ENCODE measurements around the gene HTRA3. TPM values are rescaled to one million over a fixed set of nuclear protein-coding genes. Genes with fewer than 3 reads are reported as not detected.

Gene HTRA3
- total and polyA plus RNA-seq, 7 experiments from 2014 or later: not detected

DNA sequence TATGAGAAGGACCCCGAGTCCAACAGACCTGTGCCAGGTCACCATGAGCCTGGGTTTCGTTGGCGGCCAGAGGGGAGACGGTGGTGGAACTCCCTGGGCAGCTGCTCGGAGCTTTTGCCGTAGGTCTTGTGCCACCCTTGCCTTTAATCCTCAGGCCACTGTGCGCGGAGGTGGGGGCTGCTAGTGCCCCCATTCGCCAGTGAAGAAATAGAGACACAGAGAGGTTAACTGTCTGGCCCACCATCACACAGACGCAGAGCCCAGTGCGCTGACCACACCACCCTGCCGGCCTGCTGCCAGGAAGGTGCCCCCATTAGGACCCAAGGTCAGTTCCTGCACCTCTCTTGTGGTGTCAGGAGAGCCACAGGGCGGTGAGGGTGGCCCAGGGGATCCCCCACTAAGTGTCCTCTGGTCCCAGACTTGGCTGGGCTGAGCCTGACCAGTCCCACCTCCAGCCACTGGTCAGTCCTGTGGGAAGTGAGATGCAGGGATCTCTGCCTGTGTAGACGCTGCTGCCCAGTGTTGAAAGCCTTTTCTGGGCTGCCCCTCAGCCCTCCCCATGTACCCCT is 28.3 kb upstream of the HTRA3 start:
- Histone ChIP-seq H3K27me3 (ENCODE audit: control insufficient read depth in 2 of 2, insufficient read depth in 2 of 2, low read length in 2 of 2) (no peaks in the 10 kb centered on the region), H3K27ac (ENCODE audit: low read depth, low read length) (no peak overlapping the region), H3K9me3 (ENCODE audit: control insufficient read depth in 2 of 3, low read length in 3 of 3) (no peaks in the 10 kb centered on the region), H3K4me1 (ENCODE audit: control insufficient read depth in 2 of 2, insufficient read depth in 2 of 2, low read length in 2 of 2) (peaks cover 0 to 4% of the 10 kb centered on the region in 2 donors), H3K36me3 (ENCODE audit: control insufficient read depth in 2 of 3, insufficient read depth in 3 of 3, low read length in 3 of 3) (peaks cover 0 to 53% (median 0%) of the 10 kb centered on the region in 3 experiments), H3K4me3 (ENCODE audit: low read length) (no peak overlapping the region)
- DNase-seq (no peak), ATAC-seq (no peak)
- H3K4me3 Mint-ChIP-seq: no peak overlapping the region
- POLR2A ChIA-PET: interaction anchor here (1.3 kb wide), 1 partner anchor 82 kb away, joined by 3 read pairs; no protein-coding TSS in a partner anchor
- peaks cover 0 to 10% (median 5%) of the 10 kb centered on the region in 5 donors for H3K36me3 Mint-ChIP-seq
- CTCF ChIA-PET: interaction anchor here (1.1 kb wide), 1 partner anchor 64 kb away, joined by 6 read pairs; no protein-coding TSS in a partner anchor
- peaks cover 0 to 4% (median 3%) of the 10 kb centered on the region in 7 donors for H3K4me1 Mint-ChIP-seq
- intact Hi-C loops (cut with micrococcal nuclease): loop anchor here in 1 of 2 donors (10.0 kb wide), 1 partner anchor 304 kb away; no protein-coding TSS in a partner anchor
- H3K27ac Mint-ChIP-seq: peak overlapping the region in 1 of 9 donors; percentile 43
- H3K9me3 Mint-ChIP-seq: no peaks in the 10 kb centered on the region
- H3K27me3 Mint-ChIP-seq: no peaks in the 10 kb centered on the region

GRCh38 chr4:8241895-8242696 is 27.5 kb upstream of the HTRA3 start:
- intact Hi-C loops (cut with micrococcal nuclease): loop anchor here (1.0 to 10.0 kb wide), 6 partner anchors 65 to 353 kb away; no protein-coding TSS in a partner anchor
- Mint-ChIP-seq H3K27me3 (no peaks in the 10 kb centered on the region), H3K9me3 (no peaks in the 10 kb centered on the region), H3K27ac (peak overlapping the region in 2 of 9 donors; percentile 51 to 83), H3K4me3 (no peak overlapping the region), H3K36me3 (peaks cover 0 to 7% (median 5%) of the 10 kb centered on the region in 5 donors), H3K4me1 (peaks cover 0 to 4% (median 3%) of the 10 kb centered on the region in 7 donors)
- Histone ChIP-seq H3K4me1 (ENCODE audit: control insufficient read depth in 2 of 2, insufficient read depth in 2 of 2, low read length in 2 of 2) (peaks cover 0 to 4% of the 10 kb centered on the region in 2 donors), H3K4me3 (ENCODE audit: low read length) (no peak overlapping the region), H3K9me3 (ENCODE audit: control insufficient read depth in 2 of 3, low read length in 3 of 3) (no peaks in the 10 kb centered on the region), H3K27me3 (ENCODE audit: control insufficient read depth in 2 of 2, insufficient read depth in 2 of 2, low read length in 2 of 2) (no peaks in the 10 kb centered on the region), H3K27ac (ENCODE audit: low read depth, low read length) (no peak overlapping the region), H3K36me3 (ENCODE audit: control insufficient read depth in 2 of 3, insufficient read depth in 3 of 3, low read length in 3 of 3) (peaks cover 0 to 45% (median 0%) of the 10 kb centered on the region in 3 experiments)
- CTCF ChIA-PET: interaction anchor here (0.8 to 1.5 kb wide), 5 partner anchors 13 to 166 kb away, joined by 3 to 6 read pairs (median 3); no protein-coding TSS in a partner anchor
- POLR2A ChIA-PET: interaction anchor here (0.8 kb wide), 1 partner anchor 1592 kb away, joined by 3 read pairs; no protein-coding TSS in a partner anchor
- ATAC-seq (peak; percentile 84), DNase-seq (peak; percentile 52 to 89 (median 75))

- Histone ChIP-seq H3K27me3 (ENCODE audit: control insufficient read depth in 2 of 2, insufficient read depth in 2 of 2, low read length in 2 of 2) (no peaks in the 10 kb centered on the region), H3K36me3 (ENCODE audit: control insufficient read depth in 2 of 3, insufficient read depth in 3 of 3, low read length in 3 of 3) (peaks cover 0 to 36% (median 0%) of the 10 kb centered on the region in 3 experiments), H3K9me3 (ENCODE audit: control insufficient read depth in 2 of 3, low read length in 3 of 3) (no peaks in the 10 kb centered on the region), H3K4me1 (ENCODE audit: control insufficient read depth in 2 of 2, insufficient read depth in 2 of 2, low read length in 2 of 2) (peaks cover 0 to 4% of the 10 kb centered on the region in 2 donors), H3K4me3 (ENCODE audit: low read length) (no peak overlapping the region), H3K27ac (ENCODE audit: low read depth, low read length) (no peak overlapping the region)
- Mint-ChIP-seq H3K27ac (peak overlapping the region in 1 of 9 donors; percentile 54), H3K9me3 (no peaks in the 10 kb centered on the region), H3K27me3 (no peaks in the 10 kb centered on the region), H3K4me1 (peaks cover 0 to 4% (median 2%) of the 10 kb centered on the region in 7 donors), H3K36me3 (peaks cover 0 to 6% (median 5%) of the 10 kb centered on the region in 5 donors), H3K4me3 (no peak overlapping the region)
- intact Hi-C loops (cut with micrococcal nuclease): loop anchor here (1.0 to 10.0 kb wide), 6 partner anchors 66 to 352 kb away; no protein-coding TSS in a partner anchor
- ChIA-PET POLR2A (interaction anchor here (0.8 kb wide), 1 partner anchor 1591 kb away, joined by 3 read pairs; no protein-coding TSS in a partner anchor), CTCF (interaction anchor here (0.8 to 1.5 kb wide), 5 partner anchors 14 to 165 kb away, joined by 3 to 6 read pairs (median 3); no protein-coding TSS in a partner anchor)
- no peak for DNase-seq
- no peak for ATAC-seq
Measured at GRCh38 chr4:8242782-8243560, 26.6 kb upstream of the HTRA3 start.

DNA sequence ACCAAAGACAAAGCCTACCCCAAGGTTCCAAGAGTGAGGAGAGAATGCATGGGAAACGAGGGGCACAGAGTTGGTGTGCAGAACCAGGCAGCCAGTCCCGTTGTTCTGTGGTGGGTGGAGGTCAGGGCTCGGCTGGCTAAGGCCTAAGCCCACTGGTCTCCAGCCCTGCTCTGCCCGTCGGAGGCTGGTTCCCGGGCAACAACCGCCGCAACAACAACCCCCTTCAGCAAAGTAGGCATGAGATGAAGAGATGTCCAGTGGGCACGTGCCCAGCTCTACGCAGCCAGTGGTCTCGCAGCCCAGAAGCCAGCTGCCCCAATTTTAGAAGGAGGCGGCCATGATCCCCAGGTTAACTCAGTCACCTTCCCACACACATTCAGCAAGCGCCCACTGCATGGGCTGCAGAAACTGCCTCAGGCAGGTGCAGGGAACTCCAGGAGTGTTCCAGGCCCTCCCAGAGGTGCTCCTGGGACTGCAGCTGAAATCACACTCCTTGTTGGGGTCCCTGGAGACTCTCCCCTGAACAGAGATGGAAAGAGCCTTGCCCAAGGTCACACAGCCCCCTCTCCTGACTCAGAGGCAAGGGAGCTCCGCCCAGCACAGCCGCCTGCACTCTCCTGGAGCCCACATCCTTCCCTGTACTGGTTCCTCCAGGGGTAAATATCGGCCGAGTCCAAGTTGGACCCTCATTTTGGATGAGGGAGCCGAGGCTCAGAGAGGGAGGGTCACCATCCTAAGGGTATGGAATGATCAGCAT is 25.4 kb upstream of the HTRA3 start:
- H3K36me3 Mint-ChIP-seq: peaks cover 0 to 3% (median 2%) of the 10 kb centered on the region in 5 donors
- peaks cover 0 to 4% (median 1%) of the 10 kb centered on the region in 7 donors for H3K4me1 Mint-ChIP-seq
- H3K4me1 ChIP-seq (ENCODE audit: control insufficient read depth in 2 of 2, insufficient read depth in 2 of 2, low read length in 2 of 2): peaks cover 0 to 4% of the 10 kb centered on the region in 2 donors
- peaks cover 0 to 25% (median 0%) of the 10 kb centered on the region in 3 experiments for H3K36me3 ChIP-seq (ENCODE audit: control insufficient read depth in 2 of 3, insufficient read depth in 3 of 3, low read length in 3 of 3)
- ATAC-seq (no peak), DNase-seq (no peak)
- H3K4me3 ChIP-seq (ENCODE audit: low read length): no peak overlapping the region
- ChIA-PET CTCF (no interaction called here), POLR2A (no interaction called here)
- no peak overlapping the region for H3K27ac Mint-ChIP-seq
- no peaks in the 10 kb centered on the region for H3K9me3 Mint-ChIP-seq
- no peaks in the 10 kb centered on the region for H3K27me3 Mint-ChIP-seq
- H3K27ac ChIP-seq (ENCODE audit: low read depth, low read length): no peak overlapping the region
- intact Hi-C loops (cut with micrococcal nuclease): loop anchor here in 1 of 2 donors (10.0 kb wide), 1 partner anchor 301 kb away; no protein-coding TSS in a partner anchor
- H3K4me3 Mint-ChIP-seq: no peak overlapping the region
- no peaks in the 10 kb centered on the region for H3K27me3 ChIP-seq (ENCODE audit: control insufficient read depth in 2 of 2, insufficient read depth in 2 of 2, low read length in 2 of 2)
- no peaks in the 10 kb centered on the region for H3K9me3 ChIP-seq (ENCODE audit: control insufficient read depth in 2 of 3, low read length in 3 of 3)

GRCh38 chr4:8244931-8245460 is 24.6 kb upstream of the HTRA3 start:
- intact Hi-C loops (cut with micrococcal nuclease): loop anchor here in 1 of 2 donors (10.0 kb wide), 1 partner anchor 300 kb away; no protein-coding TSS in a partner anchor
- no peak overlapping the region for H3K27ac Mint-ChIP-seq
- H3K4me1 Mint-ChIP-seq: peaks cover 0 to 4% (median 0%) of the 10 kb centered on the region in 7 donors

More at GRCh38 chr4:8244931-8245460, 24.6 kb upstream of the HTRA3 start:
- no peak overlapping the region for H3K27ac ChIP-seq (ENCODE audit: low read depth, low read length)
- no peak for DNase-seq
- H3K4me1 ChIP-seq (ENCODE audit: control insufficient read depth in 2 of 2, insufficient read depth in 2 of 2, low read length in 2 of 2): peaks cover 0 to 4% of the 10 kb centered on the region in 2 donors
- no peaks in the 10 kb centered on the region for H3K27me3 ChIP-seq (ENCODE audit: control insufficient read depth in 2 of 2, insufficient read depth in 2 of 2, low read length in 2 of 2)
- H3K9me3 ChIP-seq (ENCODE audit: control insufficient read depth in 2 of 3, low read length in 3 of 3): no peaks in the 10 kb centered on the region
- no peak for ATAC-seq
- no peak overlapping the region for H3K4me3 Mint-ChIP-seq
- H3K4me3 ChIP-seq (ENCODE audit: low read length): no peak overlapping the region
- CTCF ChIA-PET: interaction anchor here (0.7 kb wide), 1 partner anchor 158 kb away, joined by 3 read pairs; no protein-coding TSS in a partner anchor
- peaks cover 0 to 17% (median 0%) of the 10 kb centered on the region in 3 experiments for H3K36me3 ChIP-seq (ENCODE audit: control insufficient read depth in 2 of 3, insufficient read depth in 3 of 3, low read length in 3 of 3)
- POLR2A ChIA-PET: no interaction called here
- H3K9me3 Mint-ChIP-seq: no peaks in the 10 kb centered on the region
- no peaks in the 10 kb centered on the region for H3K36me3 Mint-ChIP-seq
- no peaks in the 10 kb centered on the region for H3K27me3 Mint-ChIP-seq
